ENCODE measurements around the gene PRSS35.
"Not testable (repeated sequence)": the region's sequence is repeated elsewhere in the genome, so short reads cannot be mapped to it uniquely, and the experiment has no call there.

- not testable (repeated sequence) for TF ChIP-seq CTCF (conservative IDR thresholded peaks at IDR 0.05); ZFX (IDR thresholded peaks at IDR 0.05)
These were observed 39.4 kb downstream of the PRSS35 start for GRCh38 chr6:83551748-83552147.

Measured in C4-2B (cell line).